Urinary bladder (tissue), 4 donors: ENCODE measurements around the gene CERT1. TPM values are rescaled to one million over a fixed set of nuclear protein-coding genes. Genes with fewer than 3 reads are reported as not detected.

Source experiments
- DNase-seq: peaks from one replicate; pipeline ENCODE4 v3.0.0-alpha.2; 2015; ENCODE audit errors: extremely low spot score
- H3K27ac ChIP-seq: one replicate; pipeline ENCODE4 v1.5.1; 2013; ENCODE audit warnings: low read depth, mild to moderate bottlenecking, moderate library complexity
- H3K36me3 ChIP-seq: one replicate; pipeline ENCODE4 v1.6.1; 2013; ENCODE audit warnings: mild to moderate bottlenecking, moderate library complexity; ENCODE audit not compliant: insufficient read depth
- H3K4me1 ChIP-seq: one replicate; pipeline ENCODE4 v1.6.1; 2013; ENCODE audit warnings: mild to moderate bottlenecking, moderate library complexity; ENCODE audit not compliant: insufficient read depth
- H3K4me3 ChIP-seq: one replicate; pipeline ENCODE4 v1.5.1; 2013; ENCODE audit warnings: low read depth, low read length
- WGBS: extraction: QIAGEN DNeasy Blood & Tissue Kit; methylation state at CpG from one replicate; pipeline ENCODE4 v1.1.7; 2013; 5-methylcytosine and 5-hydroxymethylcytosine counted together
- polyA plus RNA-seq: library from polyadenylated mRNA; stranded (reverse); fragments of 200-250 nt; gene quantifications from one replicate; pipeline ENCODE4 v1.2.3, GENCODE V29; 2013
- total RNA-seq: library from RNA; depleted of rRNA; stranded (reverse); fragments of >200 nt; gene quantifications from one replicate; pipeline ENCODE4 v1.2.3, GENCODE V29; 2014
- donor health status: healthy with polysubstance abuse.
- donor health status: healthy.

The CERT1 gene
- total and polyA plus RNA-seq, 2 donors = 32.5 to 94.1 TPM

DNA sequence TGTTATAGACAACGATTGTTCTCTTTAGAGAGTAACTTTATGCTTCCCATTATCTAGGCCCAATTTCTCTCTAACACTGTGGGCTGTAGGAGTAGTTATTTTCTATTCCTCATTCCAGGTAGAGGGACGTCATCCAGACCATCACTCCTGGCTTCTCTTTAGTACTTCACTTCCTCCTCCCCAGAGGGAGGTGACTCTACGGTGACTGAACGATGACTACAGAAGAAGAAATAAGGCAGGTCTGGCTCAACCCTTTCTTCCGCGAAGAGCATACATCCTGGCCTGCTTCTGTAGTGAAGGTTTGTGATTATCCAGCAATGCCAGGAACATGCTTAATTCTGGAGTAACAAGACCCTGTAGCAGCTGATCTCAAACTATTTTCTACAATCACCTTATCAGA is 123.6 kb downstream of the CERT1 start:
- H3K27ac ChIP-seq = no peak overlapping the region
- no peak for DNase-seq
- H3K4me1 ChIP-seq = no peaks in the 10 kb centered on the region
- WGBS = 94% methylated on average over 6 of the region's 6 CpGs
- peaks cover 5% of the 10 kb centered on the region for H3K36me3 ChIP-seq
- H3K4me3 ChIP-seq = no peak overlapping the region

DNA sequence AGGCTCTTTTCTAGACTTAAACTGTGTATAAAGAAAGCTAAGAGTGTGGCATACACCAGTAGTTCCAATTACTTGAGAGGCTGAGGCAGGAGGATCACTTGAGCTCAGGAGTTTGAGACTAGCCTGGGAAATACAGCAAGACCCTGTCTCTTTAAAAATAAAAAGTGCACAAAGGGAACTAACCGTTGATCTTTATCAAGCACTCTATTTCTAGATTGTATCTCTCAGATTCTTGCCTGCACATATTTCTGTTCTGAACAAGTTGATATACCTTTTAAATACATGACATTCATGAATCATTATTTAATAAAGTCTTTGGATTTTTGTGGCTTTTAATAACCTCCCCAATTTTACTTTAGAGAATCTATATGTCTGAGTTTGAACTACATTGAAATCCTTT is 127.2 kb downstream of the CERT1 start:
- Histone ChIP-seq H3K27ac (no peak overlapping the region), H3K36me3 (peaks cover 4% of the 10 kb centered on the region), H3K4me3 (no peak overlapping the region), H3K4me1 (no peaks in the 10 kb centered on the region)
- DNase-seq = no peak
- WGBS = 36% methylated on average over 1 of the region's 1 CpG

DNA sequence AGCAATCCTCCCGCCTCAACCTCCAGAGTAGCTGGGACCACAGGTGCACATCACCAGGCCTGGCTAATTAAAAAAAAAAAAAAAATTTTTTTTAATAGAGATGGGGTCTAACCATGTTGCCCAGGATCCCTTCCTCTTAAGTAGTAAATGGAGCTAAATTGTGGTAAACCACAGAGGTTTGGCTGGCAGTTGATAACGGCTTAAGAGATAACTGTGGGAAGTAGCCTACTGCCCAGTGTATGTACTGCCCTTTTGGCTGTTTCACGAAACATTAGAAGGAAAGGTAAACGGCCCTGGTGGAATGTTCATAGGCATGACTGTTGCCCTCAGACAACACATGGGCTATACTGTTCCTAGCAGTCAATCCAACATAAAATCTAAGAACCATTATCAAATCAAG is 130.0 kb downstream of the CERT1 start:
- H3K27ac ChIP-seq = no peak overlapping the region
- no peak overlapping the region for H3K4me3 ChIP-seq
- no peak for DNase-seq
- WGBS = 88% methylated on average over 4 of the region's 4 CpGs
- H3K4me1 ChIP-seq = no peaks in the 10 kb centered on the region
- H3K36me3 ChIP-seq = peaks cover 2% of the 10 kb centered on the region

DNA sequence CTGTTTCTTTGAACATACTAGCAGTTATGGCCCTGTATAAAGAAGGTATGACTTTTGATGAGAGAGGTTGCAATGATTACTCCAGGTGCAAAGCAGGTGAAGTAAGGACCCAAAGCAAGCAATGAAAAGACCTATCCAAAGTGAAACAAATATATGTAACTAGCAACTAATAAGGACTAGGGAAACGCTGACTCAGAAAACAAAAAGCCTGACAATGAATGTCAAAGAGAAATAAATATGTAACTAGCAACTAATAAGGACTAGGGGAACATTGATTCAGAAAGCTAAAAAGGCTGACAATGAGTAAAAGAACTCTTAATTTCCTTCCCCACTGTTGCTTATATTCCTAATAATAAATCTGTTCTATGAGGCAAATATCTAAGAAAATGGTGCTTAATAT is 131.3 kb downstream of the CERT1 start:
- Histone ChIP-seq H3K27ac (no peak overlapping the region), H3K4me1 (no peaks in the 10 kb centered on the region), H3K4me3 (no peak overlapping the region), H3K36me3 (peaks cover 5% of the 10 kb centered on the region)
- DNase-seq = no peak
- 93% methylated on average over 1 of the region's 1 CpG for WGBS

DNA sequence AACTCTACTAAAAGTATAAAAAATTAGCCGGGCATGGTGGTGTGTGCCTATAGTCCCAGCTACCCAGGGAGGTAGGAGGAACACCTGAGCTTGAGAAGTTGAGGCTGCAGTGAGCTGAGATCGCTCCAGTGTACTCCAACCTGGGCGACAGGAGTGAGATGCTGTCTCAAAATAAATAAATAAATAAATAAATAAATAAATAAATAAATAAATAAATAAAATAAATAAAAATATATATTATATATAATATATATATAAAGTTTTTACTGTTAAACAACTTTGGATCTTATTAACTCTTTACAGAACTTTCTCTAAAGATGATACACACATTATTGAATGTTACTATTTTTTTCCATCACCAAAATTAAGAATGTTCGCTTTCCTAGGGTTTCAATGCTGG is 136.0 kb downstream of the CERT1 start:
- Histone ChIP-seq H3K4me1 (no peaks in the 10 kb centered on the region), H3K27ac (no peak overlapping the region), H3K4me3 (no peak overlapping the region), H3K36me3 (peaks cover 5% of the 10 kb centered on the region)
- over 99% methylated on average over 4 of the region's 4 CpGs for WGBS
- DNase-seq = no peak

DNA sequence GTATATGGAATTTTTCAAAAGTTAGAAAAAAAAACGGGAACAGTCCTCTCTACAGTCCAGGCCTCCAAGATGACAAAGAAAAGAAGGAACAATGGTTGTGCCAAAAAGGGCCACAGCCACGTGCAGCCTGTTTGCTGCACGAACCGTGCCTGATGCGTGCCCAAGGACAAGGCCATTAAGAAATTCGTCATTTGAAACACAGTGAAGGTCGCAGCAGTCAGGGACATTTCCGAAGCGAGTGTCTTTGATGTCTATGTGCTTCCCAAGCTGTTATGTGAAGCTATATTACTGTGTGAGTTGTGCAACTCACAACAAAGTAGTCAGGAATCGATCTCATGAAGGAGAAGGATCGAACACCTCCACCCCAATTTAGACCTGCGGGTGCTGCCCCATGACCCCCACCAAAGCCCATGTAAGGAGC is 137.0 kb downstream of the CERT1 start:
- Histone ChIP-seq H3K4me3 (no peak overlapping the region), H3K36me3 (peaks cover 5% of the 10 kb centered on the region), H3K27ac (no peak overlapping the region), H3K4me1 (no peaks in the 10 kb centered on the region)
- 88% methylated on average over 12 of the region's 12 CpGs for WGBS
- no peak for DNase-seq

DNA sequence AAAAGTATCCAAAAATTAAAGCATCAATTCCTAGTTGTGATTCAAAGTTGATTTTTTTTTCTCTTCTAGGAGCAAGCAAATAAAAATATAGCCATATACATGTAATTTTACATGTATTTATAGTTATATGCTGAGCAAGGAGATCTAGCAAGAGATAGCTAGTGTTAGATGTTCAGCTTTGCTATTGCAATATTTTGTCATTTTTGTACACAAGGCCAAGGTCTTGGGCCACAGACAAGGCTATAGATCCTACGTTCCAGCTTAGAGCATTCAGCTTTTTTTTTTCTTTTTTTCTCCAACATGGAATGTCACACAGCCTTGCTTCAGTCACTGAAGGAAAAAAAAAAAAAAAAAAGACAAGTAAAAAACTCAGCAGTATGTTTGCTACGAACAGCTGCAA is 137.6 kb downstream of the CERT1 start:
- no peak for DNase-seq
- WGBS = 67% methylated on average over 2 of the region's 2 CpGs
- no peaks in the 10 kb centered on the region for H3K4me1 ChIP-seq
- H3K27ac ChIP-seq = no peak overlapping the region
- H3K4me3 ChIP-seq = no peak overlapping the region
- peaks cover 5% of the 10 kb centered on the region for H3K36me3 ChIP-seq

DNA sequence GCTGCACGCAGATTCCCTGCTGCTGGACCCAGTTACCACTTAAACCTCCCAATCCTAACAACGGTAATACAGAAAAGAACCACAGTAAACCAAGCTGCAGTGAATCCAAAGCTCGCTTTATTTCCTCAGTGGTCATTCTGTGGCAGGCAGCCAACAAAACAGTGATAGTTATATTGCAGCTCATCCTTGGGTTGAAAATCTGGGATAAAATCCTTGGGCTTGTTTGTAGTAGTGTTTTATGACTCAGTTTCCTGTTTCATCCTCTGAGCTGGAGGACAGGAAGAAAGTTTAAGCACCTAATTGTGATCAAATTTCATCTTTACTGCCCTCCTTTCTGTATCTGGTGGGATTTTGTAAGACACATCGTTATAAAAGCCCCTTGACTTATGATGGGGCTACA is 143.0 kb downstream of the CERT1 start:
- no peaks in the 10 kb centered on the region for H3K36me3 ChIP-seq
- H3K4me1 ChIP-seq = no peaks in the 10 kb centered on the region
- H3K27ac ChIP-seq = no peak overlapping the region
- WGBS = 49% methylated on average over 4 of the region's 4 CpGs
- no peak for DNase-seq
- no peak overlapping the region for H3K4me3 ChIP-seq

DNA sequence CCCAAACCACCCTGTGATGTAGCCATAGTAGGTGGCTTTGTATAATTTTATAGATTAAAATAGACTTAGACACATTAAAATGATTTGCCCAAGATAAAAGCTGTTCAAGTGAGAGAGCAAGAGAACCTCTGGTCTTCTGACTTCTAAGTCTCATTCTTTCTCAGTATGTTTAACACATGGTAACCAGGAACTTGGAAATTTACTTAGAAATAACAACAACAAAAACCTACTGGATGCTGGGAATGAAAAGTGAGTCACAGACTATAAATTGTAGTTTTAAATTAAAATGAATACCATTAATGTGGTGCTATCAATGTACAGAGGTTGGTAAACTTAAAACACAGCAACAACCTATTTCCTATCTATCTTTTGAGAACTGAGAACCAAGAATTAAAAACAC is 144.0 kb downstream of the CERT1 start:
- Histone ChIP-seq H3K4me3 (no peak overlapping the region), H3K27ac (no peak overlapping the region), H3K36me3 (no peaks in the 10 kb centered on the region), H3K4me1 (no peaks in the 10 kb centered on the region)
- DNase-seq = no peak

DNA sequence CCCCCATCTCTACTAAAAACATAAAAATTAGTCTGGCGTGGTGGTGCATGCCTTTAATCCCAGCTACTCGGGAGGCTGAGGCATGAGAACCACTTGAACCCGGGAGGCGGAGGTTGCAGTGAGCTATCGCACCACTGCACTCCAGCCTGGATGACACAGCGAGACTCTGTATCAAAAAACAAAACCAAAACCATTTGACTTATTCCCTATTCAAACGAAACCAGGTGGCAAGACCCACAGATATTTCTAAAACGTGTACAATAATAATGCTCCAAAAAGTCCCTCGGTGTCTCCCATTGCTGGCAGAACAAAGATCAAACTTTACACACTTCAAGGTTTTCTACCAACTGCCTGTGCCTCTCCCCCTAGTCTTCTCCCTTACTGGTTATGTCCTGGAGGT is 144.6 kb downstream of the CERT1 start:
- Histone ChIP-seq H3K27ac (no peak overlapping the region), H3K4me3 (no peak overlapping the region), H3K4me1 (no peaks in the 10 kb centered on the region), H3K36me3 (no peaks in the 10 kb centered on the region)
- no peak for DNase-seq
- WGBS = 89% methylated on average over 9 of the region's 9 CpGs

DNA sequence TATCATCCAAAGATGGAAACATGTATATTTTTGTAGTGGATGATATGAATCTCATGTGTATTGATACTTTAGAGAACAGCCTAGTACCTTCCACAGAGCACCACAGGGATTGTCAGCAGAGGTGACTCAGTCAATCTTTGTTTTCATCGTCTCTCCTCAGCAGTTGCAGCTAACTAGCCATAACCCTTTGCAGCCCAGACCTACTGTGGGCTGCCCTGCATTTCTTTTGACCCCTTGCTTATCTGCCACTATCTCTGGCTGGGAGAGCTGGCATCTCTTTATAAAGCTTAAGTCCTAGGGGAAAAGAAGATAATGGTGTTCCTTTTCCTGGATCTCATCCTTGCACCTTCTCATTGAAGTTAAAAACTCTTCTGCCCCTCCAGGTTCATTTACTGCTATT is 145.7 kb downstream of the CERT1 start:
- no peak for DNase-seq
- H3K4me3 ChIP-seq = no peak overlapping the region
- no peaks in the 10 kb centered on the region for H3K4me1 ChIP-seq
- WGBS = 41% methylated on average over 1 of the region's 1 CpG
- H3K27ac ChIP-seq = no peak overlapping the region
- no peaks in the 10 kb centered on the region for H3K36me3 ChIP-seq

DNA sequence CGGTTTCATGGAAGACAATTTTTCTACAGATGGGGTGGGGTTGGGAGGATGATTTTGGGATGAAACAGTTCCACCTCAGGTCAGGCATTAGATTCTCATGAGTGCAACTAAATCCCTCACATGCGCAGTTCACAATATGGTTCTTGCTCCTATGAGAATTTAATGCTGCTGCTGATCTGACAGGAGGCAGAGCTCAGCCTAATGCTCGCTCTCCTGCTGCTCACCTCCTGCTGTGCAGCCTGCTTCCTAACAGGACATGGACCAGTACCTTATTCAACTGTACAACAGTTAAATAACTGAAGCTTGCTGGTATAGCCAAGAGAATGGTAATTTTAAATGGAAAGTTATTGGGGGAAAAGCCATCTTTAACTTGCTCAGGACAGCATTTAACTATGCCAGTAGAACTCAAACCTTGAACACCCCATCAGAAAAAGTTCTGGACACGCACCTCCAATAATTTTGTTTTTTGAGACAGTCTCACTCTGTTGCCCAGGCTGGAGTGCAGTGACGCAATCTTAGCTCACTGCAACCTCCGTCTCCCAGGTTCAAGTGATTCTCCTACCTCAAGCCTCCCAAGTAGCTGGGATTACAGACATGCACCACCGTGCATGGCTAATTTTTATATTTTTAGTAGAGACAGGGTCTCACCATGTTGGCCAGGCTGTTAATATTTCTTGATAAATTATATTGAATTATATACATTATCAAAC is 146.7 kb downstream of the CERT1 start:
- Histone ChIP-seq H3K4me1 (no peaks in the 10 kb centered on the region), H3K36me3 (no peaks in the 10 kb centered on the region), H3K4me3 (no peak overlapping the region), H3K27ac (no peak overlapping the region)
- 91% methylated on average over 7 of the region's 7 CpGs for WGBS
- no peak for DNase-seq

DNA sequence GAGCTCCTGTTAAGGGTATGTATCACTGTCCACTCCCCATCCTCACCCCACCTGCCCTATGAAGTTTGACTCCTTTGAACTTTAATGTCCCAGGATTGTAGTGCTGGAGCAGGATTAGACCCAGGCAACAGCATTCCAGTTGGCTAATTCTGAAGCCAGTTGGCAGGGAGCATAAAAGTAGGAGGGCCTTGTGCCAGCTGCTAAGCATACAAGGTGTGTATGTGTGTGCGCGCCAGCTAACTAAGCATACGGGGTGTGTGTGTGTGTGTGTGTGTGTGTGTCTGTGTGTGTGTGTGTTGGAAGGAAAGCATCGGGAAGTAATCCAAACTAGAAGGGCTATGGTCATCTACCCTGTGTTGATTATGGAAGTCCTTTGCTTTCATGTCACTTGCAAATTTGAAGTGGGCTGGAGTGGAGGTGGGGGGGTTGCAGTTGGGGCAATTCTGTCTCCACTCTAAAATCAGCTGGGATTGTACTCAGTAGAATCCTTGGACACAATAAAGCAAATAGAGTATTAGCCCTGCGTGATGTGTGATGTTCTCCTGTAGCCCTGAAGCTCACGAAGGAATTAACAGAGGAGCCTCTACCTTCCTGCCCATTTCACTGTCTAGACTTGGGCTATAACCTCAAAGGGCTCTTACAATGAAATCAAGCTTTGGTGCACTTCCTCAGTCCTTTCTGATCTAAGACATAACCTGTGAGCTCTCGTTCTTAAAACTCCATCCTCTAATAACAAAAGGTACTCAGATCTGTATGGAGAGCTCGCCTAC is 147.5 kb downstream of the CERT1 start:
- Histone ChIP-seq H3K27ac (no peak overlapping the region), H3K4me1 (no peaks in the 10 kb centered on the region), H3K4me3 (no peak overlapping the region), H3K36me3 (peaks cover 1% of the 10 kb centered on the region)
- DNase-seq = no peak
- 57% methylated on average over 8 of the region's 8 CpGs for WGBS

DNA sequence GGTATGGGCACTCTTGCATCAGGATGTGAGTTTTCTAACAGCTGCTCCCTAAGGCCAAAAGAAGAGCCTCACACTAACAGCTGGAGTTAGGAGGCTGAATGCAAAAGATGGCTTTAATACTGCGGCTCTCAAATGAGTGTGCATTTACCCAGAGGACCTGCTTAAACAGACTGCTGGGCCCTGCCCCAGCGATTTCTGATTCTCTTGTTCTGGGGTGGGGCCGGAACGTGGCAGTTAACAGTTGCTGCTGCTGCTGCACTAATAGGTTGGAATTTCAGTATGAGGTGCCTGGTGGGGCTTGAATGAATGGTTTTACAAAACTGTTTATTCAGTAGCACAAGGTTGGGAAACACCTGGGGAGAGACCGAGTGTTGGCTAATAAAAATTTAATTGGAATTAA is 148.3 kb downstream of the CERT1 start:
- H3K4me1 ChIP-seq = no peaks in the 10 kb centered on the region
- no peak overlapping the region for H3K27ac ChIP-seq
- 44% methylated on average over 5 of the region's 5 CpGs for WGBS

More for the DNA sequence above, 148.3 kb downstream of the CERT1 start:
- DNase-seq = no peak
- Histone ChIP-seq H3K4me3 (no peak overlapping the region), H3K36me3 (peaks cover 1% of the 10 kb centered on the region)
